GM19351 (cell line): Measurements from ENCODE around the gene WASHC3.

Experiments used
- ATAC-seq: cut with Tn5 transposase; IDR thresholded peaks from one replicate; pipeline ENCODE4 v1.9.1; 2021; ENCODE audit warnings: mild to moderate bottlenecking, moderate library complexity; ENCODE audit not compliant: unreplicated experiment

WASHC3 gene

DNA sequence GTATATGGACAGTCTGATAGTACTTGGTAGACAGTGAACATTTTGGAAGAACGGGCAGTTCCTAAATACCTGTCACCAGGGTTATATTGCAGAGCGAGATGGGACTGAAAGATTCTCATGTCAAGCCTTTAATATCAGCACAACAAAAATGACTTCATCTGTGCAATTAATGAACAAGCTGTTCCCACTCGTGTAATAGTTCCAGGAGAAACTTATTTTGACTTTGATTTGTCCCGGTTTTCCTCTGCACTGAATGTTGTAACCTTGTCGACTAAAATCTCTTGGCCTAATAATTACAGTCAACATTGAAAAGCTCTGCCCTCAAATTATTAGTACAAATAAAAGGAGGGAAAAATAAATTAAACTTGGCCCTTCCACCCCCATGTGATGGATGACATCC, 79.5 kb downstream of the WASHC3 start:
- no peak for ATAC-seq

DNA sequence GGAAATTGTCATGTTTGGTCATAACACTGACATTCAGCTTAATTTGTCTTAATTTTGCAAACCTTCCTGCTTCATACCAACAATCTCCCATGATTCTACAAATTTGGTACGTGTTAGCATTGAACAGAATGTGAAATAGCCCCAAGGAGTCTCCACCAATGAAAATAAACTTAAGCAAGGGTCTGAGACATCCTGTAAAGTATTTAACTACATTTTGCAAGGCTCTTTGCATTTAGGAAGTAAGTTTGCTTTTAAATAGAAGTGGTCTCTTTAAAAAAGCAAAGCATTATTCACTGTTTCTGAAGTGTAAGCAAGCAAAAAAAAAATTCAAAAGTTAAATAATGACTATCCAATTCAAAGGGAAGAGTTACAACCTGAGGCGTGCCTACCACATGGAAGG, 79.9 kb downstream of the WASHC3 start:
- ATAC-seq: no peak

DNA sequence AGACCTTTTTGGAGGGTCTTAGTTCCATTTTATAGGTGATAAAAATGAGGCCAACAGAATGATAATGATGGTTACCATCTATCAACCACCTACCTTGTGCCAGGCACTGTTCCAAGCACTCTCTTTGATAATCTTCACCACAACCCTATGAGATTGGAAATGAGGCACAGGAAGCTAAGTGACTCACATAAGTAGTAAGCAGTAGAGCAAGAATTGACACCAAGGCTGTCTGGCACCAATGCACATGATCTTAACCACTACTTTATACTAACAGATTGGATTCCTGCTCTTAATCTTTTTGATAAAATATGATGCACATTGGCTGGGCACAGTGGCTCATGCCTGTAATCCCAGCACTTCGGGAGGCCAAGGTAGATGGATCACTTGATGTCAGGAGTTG, 93.0 kb downstream of the WASHC3 start:
- no peak for ATAC-seq

DNA sequence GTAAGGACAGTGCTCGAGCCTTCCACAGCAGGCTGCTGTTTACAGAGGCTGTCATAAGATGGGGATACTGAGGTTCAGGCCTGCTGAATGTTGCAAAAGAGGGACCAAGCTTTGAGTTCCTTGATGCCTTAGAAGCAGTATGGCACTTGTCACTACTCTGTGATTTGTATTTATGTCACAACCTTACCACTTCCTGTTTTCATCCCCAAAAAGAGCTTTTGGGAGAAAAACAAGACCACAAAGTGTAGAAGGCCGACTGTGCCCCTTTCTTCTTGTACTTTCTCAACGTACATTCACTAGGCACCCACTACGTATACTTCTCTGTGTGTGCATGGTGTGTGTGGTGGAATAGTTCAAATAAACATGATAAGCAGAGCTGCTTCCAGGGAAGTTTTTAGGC, 94.3 kb downstream of the WASHC3 start:
- no peak for ATAC-seq

DNA sequence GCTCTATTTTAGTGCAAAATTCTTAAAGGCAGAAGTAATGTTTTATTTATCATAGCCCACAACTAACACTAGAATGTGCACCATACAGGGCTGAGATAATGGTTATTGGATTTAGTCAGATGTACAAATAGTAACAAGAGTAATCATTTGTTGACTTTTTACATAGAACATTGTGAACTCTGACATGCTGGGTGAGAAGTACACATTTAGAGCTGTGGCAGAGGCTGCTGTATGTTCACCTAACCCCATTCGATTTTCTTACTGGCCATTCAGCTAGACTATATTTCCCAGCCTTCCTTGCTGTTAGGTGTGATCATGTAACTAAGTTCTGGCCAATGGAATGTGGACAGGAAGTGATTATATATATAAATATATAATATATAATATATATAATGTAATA, 95.3 kb downstream of the WASHC3 start:
- ATAC-seq: no peak

DNA sequence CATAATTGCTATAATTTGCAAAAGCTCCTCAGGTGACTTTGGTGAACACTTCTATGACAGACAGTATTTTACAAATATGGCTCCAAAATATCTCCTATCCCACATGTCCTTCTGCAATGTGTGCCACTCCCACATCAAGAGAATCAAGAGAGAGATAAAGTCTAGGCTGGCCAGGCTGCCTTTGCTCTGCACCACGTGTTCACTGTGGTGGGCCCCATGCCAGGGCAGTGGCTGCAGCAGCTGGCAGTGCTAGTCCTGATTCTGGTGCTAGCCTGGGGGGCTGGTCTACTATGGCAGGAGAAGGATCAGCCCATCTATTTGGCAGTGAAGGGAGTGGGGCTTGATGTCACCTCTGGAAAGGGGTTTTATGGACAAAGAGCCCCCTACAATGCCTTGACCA, 98.1 kb downstream of the WASHC3 start:
- no peak for ATAC-seq
